COLO829 (cell line): ENCODE results near the gene BMF.

ENCODE experiments used
- DNase-seq: peaks from one replicate; pipeline ENCODE4 v3.0.0; 2012; ENCODE audit warnings: low spot score

The BMF gene

GRCh38 chr15:40048211-40048792, 60.4 kb downstream of the BMF start:
- no peak for DNase-seq

DNA sequence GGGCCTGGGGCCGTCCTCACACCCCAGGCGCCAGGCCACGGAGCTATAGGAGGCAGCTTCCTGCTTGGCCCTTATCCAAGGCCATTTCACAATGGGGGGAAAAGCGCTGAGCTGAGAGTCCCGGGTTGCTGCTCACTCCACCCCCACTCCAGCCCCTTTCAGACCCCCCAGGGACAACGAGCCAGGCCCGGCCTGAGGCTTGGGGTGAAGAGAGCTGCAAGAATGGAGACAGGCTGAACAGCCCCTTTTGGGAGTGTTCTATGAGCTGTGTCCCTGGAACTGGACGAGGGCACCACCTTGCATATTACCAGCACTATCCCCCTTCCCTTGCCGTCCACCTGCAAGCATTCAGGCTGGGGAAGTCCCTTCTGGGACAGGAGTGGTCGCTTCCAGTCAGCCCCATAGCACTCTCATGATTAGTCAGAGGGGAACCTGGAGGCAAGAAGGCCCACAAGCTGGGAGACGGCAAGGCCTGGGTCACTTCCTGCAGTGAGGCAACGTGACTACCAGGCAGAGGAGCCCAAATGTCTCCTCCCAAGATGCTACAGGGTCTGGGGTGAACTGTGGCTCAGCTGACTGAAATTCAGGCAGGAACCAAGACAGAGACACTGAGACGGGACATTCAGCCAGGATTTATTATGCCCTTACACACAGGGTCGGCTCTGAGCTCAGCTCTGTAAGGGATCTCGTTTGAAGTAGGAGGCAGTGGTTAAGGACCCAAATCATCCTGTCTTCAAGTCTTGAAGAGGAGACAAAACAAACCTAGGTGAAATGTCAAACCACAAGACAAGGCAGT, 61.1 kb downstream of the BMF start:
- DNase-seq, result no peak

DNA sequence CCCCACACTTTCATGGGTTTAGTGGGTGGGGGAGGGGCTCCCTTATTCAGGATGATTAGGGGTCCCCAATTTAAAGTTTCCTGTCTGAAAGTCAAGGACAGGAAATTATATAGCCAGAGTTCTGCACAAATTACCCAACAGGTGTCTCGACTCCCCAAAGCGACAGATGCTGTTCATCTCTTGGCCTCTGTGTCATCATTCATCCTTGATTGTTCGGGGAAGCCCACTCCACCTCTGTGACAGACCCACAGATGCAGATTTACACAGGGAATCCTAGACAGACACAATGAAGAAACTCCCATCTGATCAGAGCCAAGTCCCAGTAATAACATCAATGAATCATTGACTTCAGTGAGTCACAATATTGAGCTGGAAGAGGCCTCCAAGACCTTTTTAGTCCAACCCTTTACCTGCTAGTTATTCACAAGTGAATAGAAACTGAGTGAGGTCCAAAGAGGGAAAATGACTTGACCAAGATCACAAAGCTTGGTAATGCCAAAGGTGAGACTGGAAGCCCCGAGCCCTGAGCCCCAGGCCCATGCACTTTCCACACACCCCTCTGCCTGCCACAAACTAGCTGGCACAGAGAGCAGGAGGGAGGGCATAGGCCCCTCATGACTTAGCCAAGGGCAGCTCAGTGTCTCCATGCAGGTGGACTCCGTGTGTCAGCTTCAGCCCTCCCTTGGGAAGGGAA, 61.8 kb downstream of the BMF start:
- no peak for DNase-seq

DNA sequence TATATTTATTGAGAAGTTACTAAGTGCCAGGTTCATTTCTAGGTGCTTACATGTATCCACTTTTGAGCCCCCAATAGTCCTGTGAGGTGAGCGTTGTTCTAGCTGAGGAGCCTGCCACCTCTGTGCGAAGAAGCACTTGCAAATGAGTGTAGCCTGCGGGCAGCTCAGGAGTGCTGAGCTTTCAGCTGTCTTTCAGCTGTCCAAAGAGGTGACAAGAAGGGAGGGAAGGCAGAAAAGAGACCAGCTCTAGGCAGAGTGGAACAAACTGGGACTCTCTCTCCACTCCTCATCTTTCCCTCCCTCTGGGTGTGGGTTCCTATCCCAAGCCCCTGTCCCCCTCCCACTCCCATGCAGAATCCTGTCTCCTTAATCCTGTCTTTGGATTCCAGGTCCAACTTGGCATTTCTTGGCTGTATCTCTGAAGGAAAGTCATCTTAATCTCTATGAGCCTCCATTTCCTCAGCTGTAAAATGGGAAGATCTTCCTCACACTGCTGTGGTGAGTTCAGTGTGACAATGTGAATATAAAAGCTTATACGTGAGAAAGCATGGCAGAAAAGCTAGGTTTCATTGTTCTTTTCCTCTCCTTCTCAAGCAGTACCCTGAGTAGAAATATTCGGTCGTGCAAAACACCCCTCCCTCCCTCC, 63.0 kb downstream of the BMF start:
- no peak for DNase-seq

GRCh38 chr15:40044717-40045571, 63.7 kb downstream of the BMF start:
- DNase-seq, result peak; percentile 75

DNA sequence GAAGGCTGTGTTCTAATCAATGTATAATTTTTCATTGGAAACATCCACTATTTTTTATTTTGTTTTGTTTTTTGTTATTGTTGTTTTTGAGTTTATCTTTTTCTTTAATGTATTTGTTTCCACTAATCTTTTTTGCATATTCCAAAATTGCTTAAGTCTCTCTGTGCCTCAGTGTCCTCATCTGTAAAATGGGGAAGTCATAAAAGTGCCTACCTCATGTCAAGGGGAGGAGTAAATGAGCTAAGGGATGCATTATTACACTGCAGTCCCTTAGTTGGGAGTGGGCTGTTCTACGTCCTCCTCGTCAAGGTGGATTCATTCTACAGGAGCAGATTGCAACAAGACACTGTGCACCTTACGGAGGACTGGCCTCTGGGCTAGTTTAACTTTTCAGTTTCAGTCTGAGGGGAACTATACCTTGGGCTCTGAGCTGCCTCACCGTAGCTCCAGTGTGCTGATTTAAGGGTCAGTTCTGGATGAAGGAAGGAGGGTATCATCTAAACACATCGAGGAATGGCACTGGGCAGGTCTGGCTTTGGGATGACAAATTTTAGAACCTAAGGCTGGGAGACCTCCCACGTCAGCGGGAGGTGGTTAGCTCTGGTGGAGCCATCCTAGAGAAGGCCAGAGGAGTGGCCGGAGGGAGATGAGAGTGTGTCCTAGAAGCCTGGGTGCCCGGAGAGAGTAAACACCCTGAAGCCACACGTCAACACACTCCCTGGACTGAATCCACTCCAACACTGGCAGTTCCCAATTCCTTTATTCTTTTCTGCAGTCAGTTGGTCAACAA, 64.6 kb downstream of the BMF start:
- DNase-seq, result no peak

- DNase-seq, result no peak
These were observed 65.8 kb downstream of the BMF start for GRCh38 chr15:40042791-40043320.

DNA sequence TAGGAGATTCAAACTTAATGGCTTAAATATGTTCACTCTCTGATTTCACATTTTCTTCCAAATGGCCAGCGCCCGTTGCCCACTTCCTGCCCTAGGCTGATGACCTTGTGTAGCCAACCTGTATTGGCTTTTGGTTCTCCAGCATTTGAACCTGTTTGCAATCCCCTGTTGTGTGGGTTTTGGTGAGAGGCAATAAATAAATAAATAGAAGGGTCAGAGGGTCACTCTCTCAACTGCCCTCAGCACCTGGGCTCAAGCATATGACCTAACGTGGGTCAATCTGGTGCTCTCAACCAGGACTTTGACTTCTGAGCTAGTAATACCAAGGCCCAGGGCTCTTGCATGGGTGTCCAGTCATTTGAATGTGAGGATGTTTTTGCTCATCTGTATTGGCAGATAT, 67.9 kb downstream of the BMF start:
- no peak for DNase-seq

DNA sequence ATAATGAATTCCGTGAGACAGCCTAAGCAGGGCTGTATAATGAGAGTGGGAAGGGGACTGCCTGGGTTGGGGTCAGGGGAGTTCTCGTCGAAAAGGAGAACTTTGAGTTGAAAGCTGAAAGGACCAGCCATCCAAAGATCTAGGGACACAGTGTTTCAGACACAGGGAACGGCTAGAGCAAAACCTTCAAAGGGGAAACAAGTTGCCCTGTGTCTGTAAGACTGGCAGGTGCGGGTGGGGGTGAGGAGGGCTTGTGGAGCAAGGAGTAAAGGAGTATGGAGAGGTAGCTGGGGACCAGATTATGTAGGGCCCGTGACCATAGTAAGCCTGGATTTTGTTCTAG, 68.4 kb downstream of the BMF start:
- no peak for DNase-seq

GRCh38 chr15:40038638-40039543, 69.8 kb downstream of the BMF start, which contains the start of gene SRP14:
Gene SRP14 (minus strand): TSS chr15:40039181. CDS start chr15:40039116, 65 bp downstream.
- DNase-seq, result peak; percentile 69

DNA sequence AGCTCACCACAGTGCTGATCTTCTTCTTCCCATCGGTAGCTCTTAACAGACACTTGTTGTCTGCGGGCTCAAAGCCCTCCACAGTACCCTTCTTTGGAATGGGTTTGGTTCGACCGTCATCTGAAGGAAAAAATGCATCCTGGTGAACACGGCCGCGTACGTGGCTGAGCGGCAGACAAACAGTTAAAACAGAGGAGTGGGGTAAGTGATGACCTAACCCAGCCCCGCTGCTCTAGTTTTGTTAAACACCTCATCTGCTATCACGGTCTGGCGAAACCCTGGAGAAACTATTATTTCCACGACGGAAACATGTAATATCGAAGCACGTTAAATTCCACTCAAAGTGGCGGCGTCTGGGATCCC, 70.4 kb downstream of the BMF start:
- DNase-seq, result no peak
